Stomach (tissue), 9 donors: Measurements from ENCODE around the gene AADAT. TPM values are rescaled to one million over a fixed set of nuclear protein-coding genes. Genes with fewer than 3 reads are reported as not detected.

Experiments used
- DNase-seq, 2 donors: peaks; one replicate each; pipeline versions ENCODE4 v3.0.0 to v3.0.0-alpha.2; 2013 to 2019
- H3K27ac ChIP-seq, 5 donors: fragments of 200-600 bp in 4 of 5; sonication (generic) in 4 of 5; one replicate each; pipeline ENCODE4 v1.5.1; 2013 to 2019; ENCODE audit warnings: mild to moderate bottlenecking in 1 of 5, moderate library complexity in 1 of 5
- H3K27me3 ChIP-seq, 3 donors: fragments of 200-600 bp; sonication (generic); one replicate each; pipeline ENCODE4 v1.5.1; 2017 to 2019; ENCODE audit warnings: mixed run types in 1 of 3
- H3K36me3 ChIP-seq, 4 donors: fragments of 200-600 bp; sonication (generic); 1 replicate in 3 of 4; 2 replicates in 1 of 4; pipeline ENCODE4 v1.5.1; 2016 to 2019
- H3K4me1 ChIP-seq, 4 donors: fragments of 200-600 bp; sonication (generic); one replicate each; pipeline ENCODE4 v1.5.1; 2016 to 2019
- H3K4me3 ChIP-seq, 4 donors: fragments of 200-600 bp; sonication (generic) in 3 of 4; one replicate each; pipeline ENCODE4 v1.5.1; 2016 to 2019; ENCODE audit warnings: mild to moderate bottlenecking in 1 of 4
- H3K9me3 ChIP-seq, 4 donors: fragments of 200-600 bp; sonication (generic); one replicate each; pipeline ENCODE4 v1.5.1; 2016 to 2019
- EP300 ChIP-seq: sonication (generic); formaldehyde crosslinking; IDR thresholded peaks from one replicate; pipeline ENCODE4 v1.6.1; 2017; ENCODE audit warnings: antibody characterized with exemption
- POLR2A ChIP-seq, 4 donors: fragments of 450-650 bp; IDR thresholded peaks; one replicate each; pipeline ENCODE4 v1.6.1; 2016; ENCODE audit warnings: antibody characterized with exemption in 4 of 4, control low read depth in 2 of 4, mild to moderate bottlenecking in 1 of 4, moderate library complexity in 1 of 4
- POLR2AphosphoS5 ChIP-seq, 3 donors: sonication (generic); formaldehyde crosslinking; IDR thresholded peaks; one replicate each; pipeline ENCODE4 v1.6.1; 2016; ENCODE audit warnings: antibody characterized with exemption in 3 of 3
- WGBS, 5 donors: extraction: QIAGEN DNeasy Blood & Tissue Kit in 3 of 5; methylation state at CpG; one replicate each; pipeline versions ENCODE4 v1.1.5 to v1.1.7; 2013 to 2018; 5-methylcytosine and 5-hydroxymethylcytosine counted together
- intact Hi-C: fragments of 100-400 bp; cut with DNase I; formaldehyde crosslinking; loops from one replicate; pipeline ENCODE4 v1.15.1; 2023; ENCODE audit warnings: low total_unique reads
- polyA plus RNA-seq, 3 donors: library from polyadenylated mRNA; stranded (reverse); fragments of 200-250 nt; gene quantifications; one replicate each; pipeline ENCODE4 v1.2.3, GENCODE V29; 2013
- small RNA-seq, 4 donors: library from RNA; depleted of rRNA; stranded (forward); fragments of <200 nt; gene quantifications; one replicate each; pipeline ENCODE3, GENCODE V24; 2016
- total RNA-seq, 5 donors: library from RNA; depleted of rRNA; stranded (reverse); fragments of >200 nt; gene quantifications; one replicate each; pipeline versions ENCODE4 v1.1.0 to v1.2.3, GENCODE V29; 2014 to 2016
- TF ChIP-seq, protein P1 (sequence below), 7 experiments: fragments of 450-650 bp in 4 of 7; fragments of 200-600 bp in 3 of 7; sonication (generic) in 3 of 7; IDR thresholded peaks; one replicate each; pipeline ENCODE4 v1.5.1; 2016 to 2019; ENCODE audit warnings: antibody characterized with exemption in 7 of 7, control low read depth in 2 of 7, mild to moderate bottlenecking in 1 of 7
- donor health status: healthy with polysubstance abuse.
- donor health status: Bipolar disorder and iron deficiency.
- donor health status: healthy.

AADAT gene
- total and polyA plus RNA-seq, 8 donors: 0.92 to 11.0 (median 3.1) TPM

DNA sequence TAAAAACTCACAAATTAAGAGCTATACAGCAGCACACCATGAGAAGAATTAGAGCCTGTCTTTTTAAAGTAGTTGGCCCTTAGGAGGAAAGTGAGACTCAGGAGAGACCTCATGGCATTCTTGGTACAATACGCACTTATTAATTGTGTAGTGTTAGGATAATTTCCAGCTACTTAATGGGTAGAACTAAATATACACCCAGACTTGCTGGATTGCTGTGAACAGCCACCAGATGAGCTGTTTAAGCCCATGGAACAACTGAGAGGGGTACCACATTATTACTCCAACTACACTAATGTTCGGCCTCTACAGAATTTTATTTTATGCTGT, 77.2 kb downstream of the AADAT start:
- Histone ChIP-seq H3K9me3 (no peaks in the 10 kb centered on the region), H3K27me3 (no peaks in the 10 kb centered on the region), H3K27ac (no peak overlapping the region), H3K36me3 (no peaks in the 10 kb centered on the region), H3K4me1 (peaks cover 0 to 10% (median 0%) of the 10 kb centered on the region in 4 donors), H3K4me3 (no peak overlapping the region)
- TF ChIP-seq POLR2A (IDR thresholded peaks at IDR 0.05): no peak
- no peak for TF ChIP-seq EP300
- TF ChIP-seq POLR2AphosphoS5 (IDR thresholded peaks at IDR 0.05): no peak
- TF ChIP-seq, protein P1, sequence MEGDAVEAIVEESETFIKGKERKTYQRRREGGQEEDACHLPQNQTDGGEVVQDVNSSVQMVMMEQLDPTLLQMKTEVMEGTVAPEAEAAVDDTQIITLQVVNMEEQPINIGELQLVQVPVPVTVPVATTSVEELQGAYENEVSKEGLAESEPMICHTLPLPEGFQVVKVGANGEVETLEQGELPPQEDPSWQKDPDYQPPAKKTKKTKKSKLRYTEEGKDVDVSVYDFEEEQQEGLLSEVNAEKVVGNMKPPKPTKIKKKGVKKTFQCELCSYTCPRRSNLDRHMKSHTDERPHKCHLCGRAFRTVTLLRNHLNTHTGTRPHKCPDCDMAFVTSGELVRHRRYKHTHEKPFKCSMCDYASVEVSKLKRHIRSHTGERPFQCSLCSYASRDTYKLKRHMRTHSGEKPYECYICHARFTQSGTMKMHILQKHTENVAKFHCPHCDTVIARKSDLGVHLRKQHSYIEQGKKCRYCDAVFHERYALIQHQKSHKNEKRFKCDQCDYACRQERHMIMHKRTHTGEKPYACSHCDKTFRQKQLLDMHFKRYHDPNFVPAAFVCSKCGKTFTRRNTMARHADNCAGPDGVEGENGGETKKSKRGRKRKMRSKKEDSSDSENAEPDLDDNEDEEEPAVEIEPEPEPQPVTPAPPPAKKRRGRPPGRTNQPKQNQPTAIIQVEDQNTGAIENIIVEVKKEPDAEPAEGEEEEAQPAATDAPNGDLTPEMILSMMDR (IDR thresholded peaks at IDR 0.05): no peak
- DNase-seq: no peak
- intact Hi-C loops: no loop called here
- 89 to 97% (median 94%) methylated on average over 2 of the region's 2 CpGs for WGBS, 5 donors

DNA sequence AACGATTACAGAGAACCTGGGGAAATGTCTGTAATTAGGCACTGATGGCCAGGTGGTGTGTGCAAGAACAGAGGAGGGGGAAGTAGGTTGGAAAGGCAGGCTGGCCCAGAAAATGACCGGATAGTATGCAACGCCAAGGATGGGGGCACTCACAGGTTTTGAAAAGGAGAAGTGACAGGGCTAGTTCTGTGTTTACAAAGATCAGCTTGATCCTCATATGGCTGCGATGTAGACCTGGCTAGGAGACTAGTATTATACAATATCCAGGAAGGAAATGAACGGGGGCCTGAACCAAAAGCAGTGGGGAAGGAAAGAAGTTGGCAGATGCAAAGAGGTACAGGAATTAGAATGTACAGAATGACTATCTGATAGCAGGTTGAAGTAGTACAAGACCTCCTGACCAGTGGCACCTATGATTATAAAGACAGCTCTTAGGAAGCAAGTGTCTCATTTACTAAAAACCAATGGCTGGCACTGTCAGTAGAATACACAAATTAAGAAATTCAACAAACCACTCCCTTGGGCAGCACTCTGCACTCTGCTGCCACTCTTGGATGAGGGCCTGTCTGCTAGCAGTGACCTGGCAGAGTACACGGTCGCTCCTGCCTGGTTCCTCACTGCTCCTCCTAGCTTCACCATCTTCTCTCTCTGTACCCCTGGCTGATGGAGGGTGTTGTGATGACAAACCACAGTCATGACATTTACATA, 77.7 kb downstream of the AADAT start:
- no peak for TF ChIP-seq EP300
- TF ChIP-seq, protein P1 (IDR thresholded peaks at IDR 0.05): no peak
- no peak for TF ChIP-seq POLR2AphosphoS5 (IDR thresholded peaks at IDR 0.05)
- TF ChIP-seq POLR2A (IDR thresholded peaks at IDR 0.05): no peak
- 57 to 74% (median 65%) methylated on average over 7 of the region's 7 CpGs for WGBS, 5 donors
- no peaks in the 10 kb centered on the region for H3K9me3 ChIP-seq
- intact Hi-C loops: no loop called here
- H3K4me1 ChIP-seq: peaks cover 0 to 11% (median 0%) of the 10 kb centered on the region in 4 donors
- no peaks in the 10 kb centered on the region for H3K27me3 ChIP-seq
- H3K36me3 ChIP-seq: no peaks in the 10 kb centered on the region
- DNase-seq: no peak
- H3K4me3 ChIP-seq: no peak overlapping the region
- H3K27ac ChIP-seq: no peak overlapping the region

Small RNA genes within 50 kb of the gene (small RNA-seq; reads per million reads assigned to genes)
- gene APOBEC3AP1: 0 reads per million in 4 donors

Other genes starting within 250 kb of the AADAT start
- gene MFAP3L, start 63.6 kb downstream of the AADAT start, total RNA-seq: 1 to 10 TPM in 2 of 5 donors, under 1 TPM in 2, not detected in 1; 0.29 to 2.4 (median 0.81) TPM
- 1 to 10 TPM in 1 of 3 donors, under 1 TPM in 2; 0.31 to 1.4 (median 0.53) TPM for gene MFAP3L, start 63.6 kb downstream of the AADAT start, polyA plus RNA-seq